ENCODE measurements around the gene MED27.

MED27 gene

GRCh38 chr9:131874916-131875670, 204.6 kb downstream of the MED27 start:
- DNase-seq = no peak

DNA sequence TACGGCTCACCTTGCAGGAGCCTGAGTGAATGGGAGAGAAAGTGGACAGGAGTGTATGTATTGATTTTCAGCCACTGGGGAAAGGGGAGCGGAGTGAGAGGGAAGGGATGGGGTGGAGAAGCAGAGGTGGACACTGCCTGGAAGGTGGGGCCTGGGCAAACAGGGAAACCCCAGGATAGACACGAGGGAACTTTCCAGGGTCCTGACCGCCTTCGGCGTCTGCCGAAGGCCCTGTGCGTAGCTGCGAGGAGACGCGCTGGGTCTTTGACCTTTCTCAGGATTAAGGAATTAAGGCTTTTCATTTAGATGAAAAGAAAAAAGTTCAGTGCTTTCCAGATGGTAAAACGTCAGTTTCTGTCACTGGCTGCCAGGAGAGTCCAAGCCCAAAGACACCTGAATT, 205.2 kb downstream of the MED27 start:
- DNase-seq = no peak

GRCh38 chr9:131873891-131874440, 205.7 kb downstream of the MED27 start:
- DNase-seq = no peak

DNA sequence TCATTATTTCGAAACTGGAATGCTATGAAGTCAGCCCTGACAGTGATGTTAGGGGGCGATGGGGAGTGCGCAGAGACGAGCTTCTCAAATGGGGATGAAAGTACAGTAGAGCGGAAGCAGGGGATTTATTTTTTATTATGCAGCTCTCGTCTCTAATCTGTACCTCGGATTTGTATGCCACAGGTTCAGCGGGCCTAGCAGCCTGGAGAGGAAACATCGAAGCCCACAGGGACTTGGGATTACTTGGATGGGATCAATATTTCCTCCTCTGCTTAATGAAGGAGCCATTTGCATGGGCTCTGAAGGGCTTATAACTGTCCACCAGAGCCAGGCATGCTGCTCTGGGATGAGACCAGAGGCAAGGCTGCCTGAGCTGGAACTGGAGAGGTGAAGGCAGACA, 206.3 kb downstream of the MED27 start:
- no peak for DNase-seq

DNA sequence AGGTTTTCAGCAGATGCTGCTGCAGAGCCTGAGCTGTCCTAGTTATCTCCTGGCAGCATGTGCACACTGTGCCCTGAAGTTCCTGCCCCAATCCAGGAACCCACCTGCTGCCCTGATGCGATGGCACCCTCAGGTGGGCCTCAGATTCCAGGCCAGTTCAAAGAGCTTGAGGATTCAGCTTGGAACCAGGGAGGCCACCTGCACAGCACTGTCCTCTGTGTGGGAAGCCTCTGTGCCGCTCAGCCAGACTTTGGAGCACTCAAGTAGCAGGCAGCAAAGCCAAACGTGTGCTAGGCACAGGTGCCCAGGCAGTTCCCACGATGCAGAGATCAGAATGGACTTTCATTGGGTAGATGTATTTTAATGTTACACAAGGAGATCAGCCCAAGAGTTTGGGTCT, 207.0 kb downstream of the MED27 start:
- no peak for DNase-seq

- no peak for DNase-seq
Observed at GRCh38 chr9:131872006-131872405, 207.7 kb downstream of the MED27 start.

GRCh38 chr9:131870156-131870555, 209.5 kb downstream of the MED27 start:
- DNase-seq = no peak

- no peak for DNase-seq
Observed at GRCh38 chr9:131869348-131869747, 210.3 kb downstream of the MED27 start.

- DNase-seq = no peak
Observed at GRCh38 chr9:131868766-131869165, 210.9 kb downstream of the MED27 start.

DNA sequence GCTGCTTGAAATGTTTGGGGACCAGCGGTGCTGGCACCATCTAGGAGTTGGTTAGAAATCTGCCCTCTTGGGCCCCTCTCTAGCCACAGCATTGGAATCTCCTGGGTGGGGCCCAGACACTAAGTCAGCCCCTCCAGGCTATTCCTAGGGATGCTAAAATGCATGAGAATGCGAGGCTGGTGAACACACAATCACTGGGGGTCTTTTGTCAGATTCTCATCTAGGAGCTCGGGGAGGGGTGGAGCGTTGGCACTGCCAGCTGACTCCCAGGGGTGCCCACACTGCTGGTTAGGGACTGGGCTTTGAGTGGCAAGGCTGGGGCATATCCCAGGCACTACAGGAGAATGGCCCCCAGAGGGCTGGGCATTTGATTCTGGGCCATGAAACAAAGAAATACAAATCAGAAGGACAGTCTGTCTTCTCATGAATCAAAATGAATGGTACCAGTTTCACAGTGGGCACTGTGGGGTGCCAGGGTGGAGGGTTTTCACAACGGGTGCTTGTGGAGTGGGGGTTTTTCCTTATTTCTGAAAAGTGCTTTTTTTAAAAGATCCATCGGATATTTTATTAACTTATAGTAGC, 212.0 kb downstream of the MED27 start:
- DNase-seq = no peak

DNA sequence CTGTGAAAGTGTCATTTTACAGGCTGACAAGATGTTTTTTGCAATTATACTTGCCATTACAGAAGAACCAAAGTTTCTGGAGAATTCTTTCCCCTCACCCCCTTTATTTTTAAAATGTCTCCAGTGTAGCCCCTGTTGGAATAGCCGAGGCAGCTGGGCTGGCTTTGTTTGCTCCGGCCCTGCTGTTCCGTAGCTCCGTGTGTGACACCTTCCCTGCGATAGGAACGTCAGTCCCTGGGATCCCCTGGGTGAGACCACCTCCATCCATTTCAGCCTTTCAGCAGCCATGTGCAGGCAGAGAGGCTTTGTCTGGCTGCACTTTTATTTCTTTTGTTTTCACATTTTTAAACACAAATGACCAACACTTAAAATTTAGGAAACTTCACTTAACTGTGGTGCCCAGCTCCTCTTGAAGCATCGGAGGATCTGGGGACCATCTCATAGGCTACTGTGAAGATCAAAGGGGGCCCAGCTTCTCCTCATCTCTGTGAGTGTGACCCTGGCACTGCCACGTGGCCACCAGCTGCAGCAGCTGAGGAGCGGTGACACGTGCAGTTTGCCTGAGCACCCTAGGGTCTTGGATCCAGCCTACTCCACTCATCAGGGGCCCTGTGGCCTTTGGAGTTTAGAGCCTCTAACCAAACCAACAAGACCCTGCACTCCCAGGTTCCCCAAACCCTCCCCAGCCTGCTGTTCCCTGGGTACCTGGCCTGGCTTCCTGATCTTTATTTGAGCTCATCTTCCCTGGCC, 214.0 kb downstream of the MED27 start:
- DNase-seq = no peak

- no peak for DNase-seq
Observed at GRCh38 chr9:131864531-131864930, 215.1 kb downstream of the MED27 start.

DNA sequence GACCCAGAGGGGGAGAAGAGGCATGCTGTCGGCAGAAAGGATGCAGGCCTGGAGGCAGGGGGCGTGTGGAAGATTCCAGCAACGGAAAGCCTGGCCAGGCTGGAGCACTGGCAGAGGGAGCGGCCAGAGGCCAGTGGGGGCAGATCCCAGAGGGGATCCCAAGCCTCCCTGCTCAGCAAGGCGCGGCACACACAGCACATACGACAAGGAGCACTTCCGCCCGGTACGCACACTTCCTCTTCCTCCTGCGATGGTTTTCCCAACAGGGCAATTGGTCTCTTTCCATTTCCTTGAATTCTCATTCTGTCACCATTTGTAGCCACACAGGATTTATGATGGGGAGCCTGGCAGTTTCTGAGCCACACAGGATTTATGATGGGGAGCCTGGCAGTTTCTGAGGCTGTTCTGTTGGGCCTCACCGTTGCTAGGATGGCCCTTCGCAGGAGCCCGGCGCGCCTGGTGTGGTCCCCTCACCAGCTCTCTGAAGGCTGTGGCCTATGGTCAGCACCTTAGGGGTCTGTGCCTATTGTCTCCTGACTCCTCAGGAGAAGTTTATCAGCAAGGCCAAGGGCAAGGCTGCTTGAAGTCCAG, 216.3 kb downstream of the MED27 start:
- DNase-seq = no peak

GRCh38 chr9:131862261-131862660, 217.4 kb downstream of the MED27 start:
- DNase-seq = no peak

DNA sequence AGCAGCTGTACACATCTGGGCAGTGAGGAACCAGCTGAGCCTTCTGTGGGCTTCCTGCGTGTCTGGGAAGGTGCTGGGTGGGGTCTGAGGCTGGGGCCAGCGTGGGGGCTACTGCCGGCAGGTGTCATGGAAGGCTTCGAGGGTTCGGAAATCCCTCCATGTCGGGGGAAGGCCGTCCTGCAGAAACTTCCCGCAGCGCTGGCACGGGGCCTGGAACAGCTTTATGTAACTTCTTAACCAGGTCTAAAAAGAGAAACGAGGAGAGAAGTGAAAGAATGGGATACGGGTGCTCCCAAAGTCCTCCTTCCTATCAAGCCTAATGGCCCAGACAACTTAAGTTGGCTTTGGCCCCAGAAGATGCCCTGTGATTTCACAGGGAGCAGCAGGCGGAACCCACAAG, 219.2 kb downstream of the MED27 start:
- no peak for DNase-seq

DNA sequence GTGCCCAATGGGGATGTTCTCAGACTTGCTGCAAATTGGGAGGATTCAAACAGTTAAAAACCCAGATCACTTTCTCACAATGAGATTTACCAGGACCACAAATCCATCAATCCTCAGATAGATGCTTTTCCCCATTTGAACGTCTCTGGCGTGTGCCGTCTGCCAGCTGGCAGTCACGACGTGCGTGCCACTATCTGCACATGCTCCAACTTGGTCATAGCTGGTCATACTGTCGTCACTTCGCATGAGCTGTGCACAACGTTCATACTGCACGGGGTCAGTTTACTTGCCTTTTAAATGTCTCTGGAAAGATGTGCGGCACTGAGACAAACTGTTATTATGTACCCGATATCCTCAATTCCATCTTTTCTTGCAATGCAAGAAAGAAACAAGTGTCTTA, 221.5 kb downstream of the MED27 start:
- no peak for DNase-seq

- DNase-seq = no peak
Observed at GRCh38 chr9:131856105-131856504, 223.6 kb downstream of the MED27 start.

- DNase-seq = no peak
Observed at GRCh38 chr9:131854896-131855613, 224.6 kb downstream of the MED27 start.

GRCh38 chr9:131854334-131854733, 225.3 kb downstream of the MED27 start:
- peak in 1 of 2 experiments; percentile 6 for DNase-seq

DNA sequence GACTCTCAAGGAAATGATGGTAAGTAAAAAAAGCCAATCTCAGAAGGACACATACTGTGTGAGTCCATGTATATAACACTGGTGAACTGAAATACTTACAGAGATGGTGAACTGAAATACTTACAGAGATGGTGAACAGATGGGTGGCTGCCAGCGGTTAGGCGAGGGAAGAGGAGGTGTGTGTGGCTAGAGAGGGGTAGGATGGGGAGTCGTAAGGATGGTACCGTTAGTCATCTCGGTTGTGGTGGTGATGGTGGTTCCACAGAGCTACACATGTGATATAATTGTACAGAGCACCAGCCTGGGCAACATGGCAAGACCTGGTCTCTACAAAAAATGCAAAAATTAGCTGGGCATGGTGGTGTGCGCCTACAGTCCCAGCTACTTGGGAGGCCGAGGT, 226.2 kb downstream of the MED27 start:
- DNase-seq = no peak

- DNase-seq = no peak
Observed at GRCh38 chr9:131851414-131851813, 228.3 kb downstream of the MED27 start.

- no peak for DNase-seq
Observed at GRCh38 chr9:131849391-131849790, 230.3 kb downstream of the MED27 start.

Data from Kasumi-1 (cell line).